Lower leg skin (tissue), 3 donors: ENCODE results near the gene KCTD19.

Experiments
- POLR2A ChIP-seq, 2 donors: fragments of 450-650 bp; IDR thresholded peaks; one replicate each; pipeline ENCODE4 v1.6.1; 2016 to 2017; ENCODE audit warnings: antibody characterized with exemption in 2 of 2, mild to moderate bottlenecking in 1 of 2, moderate library complexity in 1 of 2
- TF ChIP-seq, protein P1 (sequence below), 3 donors: fragments of 450-650 bp; IDR thresholded peaks; one replicate each; pipeline ENCODE4 v1.5.1; 2016; ENCODE audit warnings: antibody characterized with exemption in 3 of 3, mild to moderate bottlenecking in 3 of 3, moderate library complexity in 2 of 3

- TF ChIP-seq POLR2A (IDR thresholded peaks at IDR 0.05) = no peak
- TF ChIP-seq, protein P1, sequence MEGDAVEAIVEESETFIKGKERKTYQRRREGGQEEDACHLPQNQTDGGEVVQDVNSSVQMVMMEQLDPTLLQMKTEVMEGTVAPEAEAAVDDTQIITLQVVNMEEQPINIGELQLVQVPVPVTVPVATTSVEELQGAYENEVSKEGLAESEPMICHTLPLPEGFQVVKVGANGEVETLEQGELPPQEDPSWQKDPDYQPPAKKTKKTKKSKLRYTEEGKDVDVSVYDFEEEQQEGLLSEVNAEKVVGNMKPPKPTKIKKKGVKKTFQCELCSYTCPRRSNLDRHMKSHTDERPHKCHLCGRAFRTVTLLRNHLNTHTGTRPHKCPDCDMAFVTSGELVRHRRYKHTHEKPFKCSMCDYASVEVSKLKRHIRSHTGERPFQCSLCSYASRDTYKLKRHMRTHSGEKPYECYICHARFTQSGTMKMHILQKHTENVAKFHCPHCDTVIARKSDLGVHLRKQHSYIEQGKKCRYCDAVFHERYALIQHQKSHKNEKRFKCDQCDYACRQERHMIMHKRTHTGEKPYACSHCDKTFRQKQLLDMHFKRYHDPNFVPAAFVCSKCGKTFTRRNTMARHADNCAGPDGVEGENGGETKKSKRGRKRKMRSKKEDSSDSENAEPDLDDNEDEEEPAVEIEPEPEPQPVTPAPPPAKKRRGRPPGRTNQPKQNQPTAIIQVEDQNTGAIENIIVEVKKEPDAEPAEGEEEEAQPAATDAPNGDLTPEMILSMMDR (IDR thresholded peaks at IDR 0.05) = no peak
Measured at GRCh38 chr16:67265834-67266233, 60.7 kb downstream of the KCTD19 start.
